HG02623 (cell line): ENCODE measurements around the gene MAP7D1.
A peak's percentile ranks its signal among the peaks of the same experiment; 100 is the strongest.
"Not testable (repeated sequence)": the region's sequence is repeated elsewhere in the genome, so short reads cannot be mapped to it uniquely, and the experiment has no call there.

ENCODE experiments used
- ATAC-seq: cut with Tn5 transposase; IDR thresholded peaks from one replicate; pipeline ENCODE4 v1.9.1; 2021; ENCODE audit warnings: moderate library complexity; ENCODE audit not compliant: unreplicated experiment

Gene MAP7D1

DNA sequence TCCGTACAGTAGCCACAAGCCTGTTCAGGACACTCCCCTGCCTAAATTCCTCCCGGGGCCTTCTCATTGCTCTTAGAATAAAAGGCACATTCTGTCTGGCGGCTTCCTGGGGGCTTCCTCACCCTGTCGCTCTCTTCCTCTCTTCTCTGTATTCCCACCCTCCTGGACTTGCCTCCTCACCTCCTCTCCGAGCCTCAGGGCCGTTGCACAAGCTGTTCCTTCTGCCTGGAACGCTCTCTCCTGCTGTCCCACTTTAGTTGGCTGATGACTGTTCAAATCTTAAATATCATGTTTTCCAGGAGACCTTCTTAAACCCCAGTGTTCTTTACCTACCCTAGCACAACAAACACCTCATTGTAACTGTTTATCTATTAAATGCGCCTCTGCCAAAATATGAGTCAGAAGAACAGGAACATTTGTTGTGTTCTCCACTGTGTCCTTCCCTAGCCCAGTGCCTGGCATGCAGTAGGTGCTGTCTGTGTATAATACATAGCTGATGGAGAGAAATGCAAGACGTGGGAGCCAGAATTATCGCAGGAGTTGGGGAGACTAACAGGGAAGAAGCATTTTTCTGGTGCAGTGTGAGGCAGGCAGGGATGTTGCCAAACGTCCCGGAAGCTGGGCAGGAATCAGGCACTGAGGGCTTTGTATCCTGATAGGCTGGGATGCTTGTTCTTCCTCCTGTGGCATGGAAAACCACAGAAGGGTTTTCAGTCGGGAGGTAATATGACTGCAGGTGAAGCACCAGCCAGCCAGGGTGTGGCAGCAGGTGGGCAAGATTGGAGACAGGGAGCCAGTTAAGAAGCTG lies 44.2 kb downstream of the MAP7D1 start:
- ATAC-seq = no peak

- no peak for ATAC-seq
Measured at GRCh38 chr1:36203027-36203553, 47.1 kb downstream of the MAP7D1 start.

DNA sequence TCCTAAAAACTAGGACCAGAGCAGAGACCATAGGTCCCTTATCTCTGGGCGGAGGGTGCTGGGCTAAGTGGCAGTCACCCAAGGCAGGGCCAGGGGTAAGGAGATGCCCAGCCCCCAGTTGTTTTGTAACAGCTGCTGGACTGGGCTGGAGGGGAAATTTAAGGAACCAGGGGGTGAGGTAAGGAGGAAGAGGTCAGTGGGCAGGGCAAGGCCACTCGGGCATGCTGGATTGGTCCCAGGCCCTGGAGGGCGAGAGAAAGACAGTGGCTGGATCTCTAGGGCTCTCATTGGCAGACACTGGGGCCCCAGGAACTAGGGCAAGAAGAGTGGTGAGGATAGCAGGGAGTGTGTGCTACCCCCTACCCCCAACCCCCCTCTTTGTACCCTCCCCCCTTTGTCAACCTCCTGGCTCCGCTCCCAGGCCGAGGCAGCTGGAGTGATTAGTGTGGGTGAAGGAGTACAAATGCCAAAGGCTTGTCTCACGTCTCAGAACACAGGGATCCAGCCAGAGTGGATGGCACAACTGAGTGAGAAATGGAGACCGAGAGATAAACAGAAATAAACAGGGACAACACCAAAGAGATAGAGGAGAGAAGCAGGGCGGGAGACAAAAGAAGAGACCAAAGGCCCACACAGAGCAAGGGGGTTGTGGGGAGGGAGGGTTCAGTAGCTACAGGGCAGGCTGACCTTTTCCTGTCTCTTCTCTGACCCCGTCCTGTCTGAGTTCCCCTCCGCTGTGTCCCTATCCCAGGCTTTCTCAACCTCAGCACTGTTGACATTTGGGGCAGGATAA lies 47.8 kb downstream of the MAP7D1 start:
- ATAC-seq = no peak

DNA sequence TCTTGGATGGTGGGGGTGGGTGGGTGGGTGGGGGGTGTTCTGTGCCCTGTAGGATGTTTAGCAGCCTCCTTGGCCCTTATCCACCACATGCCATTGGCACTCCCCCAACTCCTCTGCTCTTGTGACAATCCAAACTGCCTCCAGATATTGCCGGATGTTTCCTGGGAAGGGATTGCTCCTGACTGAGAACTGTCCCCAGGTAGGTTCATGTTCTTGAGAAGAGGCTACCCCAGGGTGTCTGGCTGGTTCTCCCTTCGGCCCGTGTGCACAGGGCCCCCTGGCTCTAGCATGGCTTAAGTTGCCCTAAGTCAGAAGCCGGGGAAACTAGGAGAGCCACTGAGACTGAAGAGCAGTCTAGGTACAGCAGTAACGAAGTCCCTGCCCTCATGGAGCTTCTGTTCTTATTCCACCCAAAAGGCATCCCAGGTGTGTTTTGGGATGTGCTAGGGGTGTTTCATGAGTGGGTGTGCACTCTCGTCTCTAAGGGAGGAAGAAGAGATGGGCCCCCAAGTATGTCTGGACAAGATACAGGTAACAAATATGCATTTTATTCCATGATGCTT lies 48.5 kb downstream of the MAP7D1 start:
- no peak for ATAC-seq

GRCh38 chr1:36206323-36206858 lies 50.4 kb downstream of the MAP7D1 start:
- ATAC-seq = no peak

DNA sequence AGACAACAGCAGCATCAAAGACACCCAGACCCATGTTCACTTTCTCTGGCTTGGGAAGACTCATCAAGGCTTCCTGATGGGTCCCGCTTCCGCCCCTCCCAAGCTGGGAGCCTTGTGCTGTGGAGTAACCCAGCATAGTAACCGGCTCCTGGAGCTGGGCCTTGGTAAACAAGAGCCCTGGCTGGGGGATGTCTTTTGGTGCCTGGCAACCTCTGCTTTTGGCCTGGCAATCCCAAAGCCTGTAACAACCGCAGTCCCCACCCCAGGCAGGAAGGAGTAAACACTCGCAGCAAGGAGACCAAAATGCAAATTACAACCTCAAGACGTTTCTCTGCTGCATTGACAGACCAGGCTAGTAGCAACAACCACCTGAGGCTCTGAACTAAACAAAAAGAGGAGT lies 51.4 kb downstream of the MAP7D1 start:
- ATAC-seq = no peak

DNA sequence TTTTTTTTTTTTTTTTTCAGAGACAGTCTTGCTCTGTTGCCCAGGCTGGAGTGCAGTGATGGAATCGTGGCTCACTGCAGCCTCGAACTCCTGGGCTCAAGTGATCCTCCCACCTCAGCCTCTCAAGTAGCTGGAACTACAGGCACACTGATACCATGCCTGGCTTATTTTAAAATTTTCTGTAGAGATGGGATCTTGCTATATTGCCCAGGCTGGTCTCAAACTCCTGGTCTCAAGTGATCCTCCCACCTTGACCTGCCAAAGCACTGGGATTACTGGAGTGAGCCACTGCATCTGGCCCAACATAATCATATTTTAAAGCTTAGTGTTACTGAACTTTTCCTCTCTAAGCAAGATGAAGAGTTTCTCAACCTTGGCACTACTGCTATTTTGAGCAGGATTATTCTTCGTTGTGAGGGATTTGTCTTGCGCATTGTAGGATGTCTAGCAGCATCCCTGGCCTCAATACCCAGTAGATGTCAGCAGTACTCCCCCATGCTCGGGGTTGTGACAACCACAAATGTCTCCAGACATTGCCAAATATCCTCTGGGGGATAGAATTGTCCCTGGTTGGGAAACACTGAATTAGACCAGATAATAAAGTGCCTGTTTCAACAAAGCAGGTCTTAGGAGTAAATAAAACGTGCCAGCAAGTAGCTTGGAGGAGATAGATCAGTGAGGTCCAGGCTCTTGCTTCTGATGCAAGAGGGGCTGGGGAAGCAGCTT lies 53.2 kb downstream of the MAP7D1 start:
- no peak for ATAC-seq

GRCh38 chr1:36211307-36211706 lies 55.3 kb downstream of the MAP7D1 start:
- ATAC-seq = no peak

- ATAC-seq = no peak
Measured at GRCh38 chr1:36211841-36212240, 55.9 kb downstream of the MAP7D1 start.

- ATAC-seq = no peak
Measured at GRCh38 chr1:36212782-36213181, 56.8 kb downstream of the MAP7D1 start.

DNA sequence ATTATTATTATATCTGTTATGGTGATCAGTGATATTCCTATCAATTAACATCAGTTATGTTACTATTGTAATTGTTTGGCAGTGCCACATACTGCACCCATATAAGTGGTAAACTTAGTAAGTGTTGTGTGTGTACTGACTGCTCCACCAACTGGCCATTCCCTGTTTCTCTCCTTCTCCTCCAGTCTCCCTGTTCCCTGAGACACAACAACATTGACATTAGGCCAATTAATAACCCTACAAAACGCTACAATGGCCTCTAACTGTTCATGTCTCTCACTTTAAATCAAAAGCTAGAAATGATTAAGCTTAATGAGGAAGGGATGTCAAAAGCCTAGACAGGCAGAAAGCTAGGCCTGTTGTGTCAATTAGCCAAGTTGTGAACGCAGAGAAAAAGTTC lies 61.7 kb downstream of the MAP7D1 start:
- no peak for ATAC-seq

DNA sequence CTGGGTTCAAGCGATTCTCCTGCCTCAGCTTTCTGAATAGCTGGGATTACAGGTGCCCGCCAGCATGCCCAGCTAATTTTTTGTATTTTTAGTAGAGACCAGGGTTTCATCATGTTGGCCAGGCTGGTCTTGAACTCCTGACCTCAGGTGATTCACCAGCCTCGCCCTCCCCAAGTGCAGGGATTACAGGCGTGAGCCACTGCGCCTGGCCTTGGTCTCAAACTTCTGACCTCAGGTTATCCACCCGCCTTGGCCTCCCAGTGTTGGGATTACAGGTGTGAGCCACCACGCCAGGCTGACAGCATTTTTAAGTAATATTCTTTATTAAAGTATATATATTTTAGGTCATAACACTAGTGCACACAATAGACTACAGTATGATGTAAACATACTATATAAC lies 65.9 kb downstream of the MAP7D1 start:
- ATAC-seq = not testable (repeated sequence)

DNA sequence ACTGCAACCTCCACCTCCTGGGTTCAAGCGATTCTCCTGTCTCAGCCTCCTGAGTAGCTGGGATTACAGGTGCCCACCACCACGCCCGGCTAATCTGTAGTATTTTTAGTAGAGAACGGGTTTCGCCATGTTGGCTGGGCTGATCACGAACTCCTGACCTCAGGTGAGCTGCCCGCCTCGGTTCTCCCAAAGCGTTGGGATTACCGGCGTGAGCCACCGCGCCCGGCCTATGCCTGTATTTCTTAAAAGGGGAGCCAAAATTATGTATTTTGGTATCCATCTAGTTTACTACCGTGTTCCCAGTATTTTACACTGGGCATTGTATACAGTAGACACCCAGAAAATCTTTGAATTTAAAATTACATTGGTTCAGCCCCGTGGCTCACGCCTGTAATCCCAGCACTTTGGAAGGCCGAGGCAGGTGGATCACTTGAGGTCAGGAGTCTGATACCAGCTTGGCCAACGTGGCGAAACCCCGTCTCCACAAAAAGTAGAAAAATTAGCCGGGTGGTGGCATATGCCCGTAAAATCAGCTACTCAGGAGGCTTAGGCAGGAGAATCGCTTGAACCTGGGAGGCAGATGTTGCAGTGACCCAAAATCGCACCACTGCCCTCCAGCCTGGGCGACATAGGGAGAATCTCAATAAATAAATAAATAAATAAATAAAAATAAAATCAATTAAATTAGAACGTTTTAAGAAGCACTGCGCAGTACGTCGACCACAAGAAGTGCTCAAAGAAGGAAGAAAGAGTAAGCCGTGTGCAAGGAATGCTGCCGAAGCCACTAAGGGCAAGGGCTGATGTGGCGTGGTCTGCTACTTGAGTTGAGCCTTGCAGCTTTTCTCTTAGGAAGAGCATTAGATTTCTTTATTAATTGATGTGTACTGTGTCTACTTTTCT lies 66.8 kb downstream of the MAP7D1 start:
- no peak for ATAC-seq

DNA sequence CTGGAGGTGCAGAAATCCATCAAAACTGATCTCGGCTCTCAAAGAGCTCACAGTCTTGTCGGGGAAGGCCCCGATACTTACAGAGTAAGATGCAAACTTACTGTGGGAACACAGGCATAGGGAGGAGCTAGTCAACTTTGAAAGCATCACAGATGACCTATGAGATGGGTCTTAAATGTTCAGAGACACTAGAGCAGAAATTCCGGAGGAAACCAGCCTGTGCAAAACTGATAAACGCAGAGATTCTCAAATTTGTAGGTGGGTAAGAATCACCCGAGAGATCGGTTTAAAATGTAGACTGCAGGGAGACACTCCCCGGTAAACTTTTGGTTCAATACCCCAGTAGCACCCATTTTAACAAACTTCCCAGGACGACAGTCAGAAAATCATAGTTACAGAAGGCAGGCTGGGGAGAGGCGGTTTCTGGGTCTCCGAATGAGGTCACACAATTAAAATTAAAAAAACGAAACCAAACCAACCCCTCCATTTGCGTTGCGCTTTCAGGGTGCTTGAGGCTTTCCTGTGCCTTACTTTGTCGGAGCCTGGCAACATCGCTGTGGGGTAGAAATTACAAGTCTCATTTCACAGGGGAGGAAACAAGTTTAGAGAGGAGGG lies 67.5 kb downstream of the MAP7D1 start:
- peak; percentile 5 for ATAC-seq

DNA sequence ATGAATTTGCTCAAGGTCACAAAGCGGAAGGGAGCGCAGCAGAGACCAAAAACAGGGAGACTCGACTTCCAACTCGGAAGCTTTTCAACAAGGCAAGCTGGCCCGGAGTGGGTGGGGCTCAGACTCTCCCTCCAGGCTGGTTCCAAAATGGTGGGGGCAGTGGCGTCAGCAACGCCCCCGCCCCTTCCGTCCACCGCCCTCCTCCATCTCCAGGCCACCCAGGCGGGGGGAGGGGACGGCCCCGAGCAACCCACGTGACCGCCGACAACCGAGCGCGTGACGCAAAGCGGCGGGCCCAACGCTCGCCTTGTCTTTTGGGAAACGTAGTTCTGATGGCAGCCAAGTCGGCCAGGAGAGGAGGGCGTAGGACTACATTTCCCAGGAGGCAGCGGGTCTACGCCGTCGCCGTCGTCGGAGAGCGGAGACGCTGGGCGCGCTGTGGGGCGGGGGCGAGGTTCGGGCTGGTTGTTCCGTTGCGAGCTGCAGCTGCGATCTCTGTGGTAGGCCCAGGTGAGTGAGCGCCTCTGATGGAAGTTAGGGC lies 68.1 kb downstream of the MAP7D1 start, which contains the start of gene THRAP3:
THRAP3 (plus strand) TSS at position 448 of the 541 bp plus-strand sequence. CDS start 58,121 bp downstream, outside the sequence.
- ATAC-seq = peak; percentile 89

- peak; percentile 41 for ATAC-seq
Measured at GRCh38 chr1:36224537-36225282, 68.8 kb downstream of the MAP7D1 start.

- no peak for ATAC-seq
Measured at GRCh38 chr1:36225283-36225899, 69.4 kb downstream of the MAP7D1 start.

DNA sequence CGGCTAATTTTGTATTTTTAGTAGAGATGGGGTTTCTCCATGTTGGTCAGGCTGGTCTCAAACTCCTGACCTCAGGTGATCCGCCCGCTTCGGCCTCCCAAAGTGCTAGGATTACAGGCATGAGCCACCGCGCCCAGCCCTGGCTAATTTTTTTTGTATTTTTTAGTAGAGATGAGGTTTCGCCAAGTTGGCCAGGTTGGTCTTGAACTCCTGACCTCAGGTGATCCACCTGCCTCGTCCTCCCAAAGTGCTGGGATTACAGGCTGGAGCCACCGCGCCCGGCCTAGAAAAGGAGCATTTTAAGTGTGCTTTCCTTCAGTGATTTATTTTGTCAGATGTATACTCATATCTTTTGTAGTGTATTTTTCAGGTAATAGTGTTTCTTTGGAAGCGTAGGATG lies 74.3 kb downstream of the MAP7D1 start:
- ATAC-seq = not testable (repeated sequence)
